ENCODE data around the gene TRPM1.

Gene TRPM1

GRCh38 chr15:31136607-31137328 is 35.2 kb upstream of the TRPM1 start:
- H3K36me3 ChIP-seq (ENCODE audit: control insufficient read depth in 2 of 2, insufficient read depth in 2 of 2, low read length in 2 of 2): no peaks in the 10 kb centered on the region
- H3K27ac ChIP-seq (ENCODE audit: low read depth in 2 of 2, low read length in 2 of 2): no peak overlapping the region
- H3K4me3 ChIP-seq (ENCODE audit: low read length in 2 of 2): no peak overlapping the region
- H3K9me3 ChIP-seq (ENCODE audit: control insufficient read depth in 2 of 2, low read length in 2 of 2): no peaks in the 10 kb centered on the region
- H3K27me3 ChIP-seq (ENCODE audit: control insufficient read depth in 2 of 2, insufficient read depth in 2 of 2, low read length in 2 of 2): no peaks in the 10 kb centered on the region
- H3K9ac ChIP-seq (ENCODE audit: low read depth in 1 of 2, low read length in 2 of 2): no peak overlapping the region
- H3K4me1 ChIP-seq (ENCODE audit: control insufficient read depth in 2 of 2, insufficient read depth in 2 of 2, low read length in 2 of 2): no peaks in the 10 kb centered on the region

- no peaks in the 10 kb centered on the region for H3K36me3 ChIP-seq (ENCODE audit: control insufficient read depth in 2 of 2, insufficient read depth in 2 of 2, low read length in 2 of 2)
- no peak overlapping the region for H3K9ac ChIP-seq (ENCODE audit: low read depth in 1 of 2, low read length in 2 of 2)
- no peaks in the 10 kb centered on the region for H3K4me1 ChIP-seq (ENCODE audit: control insufficient read depth in 2 of 2, insufficient read depth in 2 of 2, low read length in 2 of 2)
- H3K27me3 ChIP-seq (ENCODE audit: control insufficient read depth in 2 of 2, insufficient read depth in 2 of 2, low read length in 2 of 2): no peaks in the 10 kb centered on the region
- no peak overlapping the region for H3K27ac ChIP-seq (ENCODE audit: low read depth in 2 of 2, low read length in 2 of 2)
- no peak overlapping the region for H3K4me3 ChIP-seq (ENCODE audit: low read length in 2 of 2)
- no peaks in the 10 kb centered on the region for H3K9me3 ChIP-seq (ENCODE audit: control insufficient read depth in 2 of 2, low read length in 2 of 2)
These were observed 34.5 kb upstream of the TRPM1 start for GRCh38 chr15:31136016-31136415.

GRCh38 chr15:31135523-31135922 is 34.0 kb upstream of the TRPM1 start:
- no peaks in the 10 kb centered on the region for H3K36me3 ChIP-seq (ENCODE audit: control insufficient read depth in 2 of 2, insufficient read depth in 2 of 2, low read length in 2 of 2)
- H3K27me3 ChIP-seq (ENCODE audit: control insufficient read depth in 2 of 2, insufficient read depth in 2 of 2, low read length in 2 of 2): no peaks in the 10 kb centered on the region
- H3K4me1 ChIP-seq (ENCODE audit: control insufficient read depth in 2 of 2, insufficient read depth in 2 of 2, low read length in 2 of 2): no peaks in the 10 kb centered on the region
- no peak overlapping the region for H3K27ac ChIP-seq (ENCODE audit: low read depth in 2 of 2, low read length in 2 of 2)
- no peak overlapping the region for H3K9ac ChIP-seq (ENCODE audit: low read depth in 1 of 2, low read length in 2 of 2)
- no peak overlapping the region for H3K4me3 ChIP-seq (ENCODE audit: low read length in 2 of 2)
- no peaks in the 10 kb centered on the region for H3K9me3 ChIP-seq (ENCODE audit: control insufficient read depth in 2 of 2, low read length in 2 of 2)

GRCh38 chr15:31133890-31134289 is 32.4 kb upstream of the TRPM1 start:
- Histone ChIP-seq H3K4me1 (ENCODE audit: control insufficient read depth in 2 of 2, insufficient read depth in 2 of 2, low read length in 2 of 2) (peaks cover 0 to 3% of the 10 kb centered on the region in 2 donors), H3K9me3 (ENCODE audit: control insufficient read depth in 2 of 2, low read length in 2 of 2) (no peaks in the 10 kb centered on the region), H3K4me3 (ENCODE audit: low read length in 2 of 2) (no peak overlapping the region), H3K27ac (ENCODE audit: low read depth in 2 of 2, low read length in 2 of 2) (no peak overlapping the region), H3K9ac (ENCODE audit: low read depth in 1 of 2, low read length in 2 of 2) (no peak overlapping the region), H3K36me3 (ENCODE audit: control insufficient read depth in 2 of 2, insufficient read depth in 2 of 2, low read length in 2 of 2) (no peaks in the 10 kb centered on the region), H3K27me3 (ENCODE audit: control insufficient read depth in 2 of 2, insufficient read depth in 2 of 2, low read length in 2 of 2) (no peaks in the 10 kb centered on the region)

GRCh38 chr15:31131853-31132375 is 30.4 kb upstream of the TRPM1 start:
- Histone ChIP-seq H3K9me3 (ENCODE audit: control insufficient read depth in 2 of 2, low read length in 2 of 2) (no peaks in the 10 kb centered on the region), H3K4me1 (ENCODE audit: control insufficient read depth in 2 of 2, insufficient read depth in 2 of 2, low read length in 2 of 2) (peaks cover 0 to 3% of the 10 kb centered on the region in 2 donors), H3K27me3 (ENCODE audit: control insufficient read depth in 2 of 2, insufficient read depth in 2 of 2, low read length in 2 of 2) (no peaks in the 10 kb centered on the region), H3K27ac (ENCODE audit: low read depth in 2 of 2, low read length in 2 of 2) (no peak overlapping the region), H3K36me3 (ENCODE audit: control insufficient read depth in 2 of 2, insufficient read depth in 2 of 2, low read length in 2 of 2) (no peaks in the 10 kb centered on the region), H3K4me3 (ENCODE audit: low read length in 2 of 2) (no peak overlapping the region), H3K9ac (ENCODE audit: low read depth in 1 of 2, low read length in 2 of 2) (no peak overlapping the region)

- Histone ChIP-seq H3K9ac (ENCODE audit: low read depth in 1 of 2, low read length in 2 of 2) (no peak overlapping the region), H3K27ac (ENCODE audit: low read depth in 2 of 2, low read length in 2 of 2) (no peak overlapping the region), H3K36me3 (ENCODE audit: control insufficient read depth in 2 of 2, insufficient read depth in 2 of 2, low read length in 2 of 2) (no peaks in the 10 kb centered on the region)
These were observed 29.2 kb upstream of the TRPM1 start for GRCh38 chr15:31130576-31131237.

GRCh38 chr15:31129769-31130303 is 28.3 kb upstream of the TRPM1 start:
- Histone ChIP-seq H3K9me3 (ENCODE audit: control insufficient read depth in 2 of 2, low read length in 2 of 2) (no peaks in the 10 kb centered on the region), H3K27me3 (ENCODE audit: control insufficient read depth in 2 of 2, insufficient read depth in 2 of 2, low read length in 2 of 2) (no peaks in the 10 kb centered on the region), H3K9ac (ENCODE audit: low read depth in 1 of 2, low read length in 2 of 2) (no peak overlapping the region), H3K36me3 (ENCODE audit: control insufficient read depth in 2 of 2, insufficient read depth in 2 of 2, low read length in 2 of 2) (no peaks in the 10 kb centered on the region), H3K4me3 (ENCODE audit: low read length in 2 of 2) (no peak overlapping the region), H3K27ac (ENCODE audit: low read depth in 2 of 2, low read length in 2 of 2) (no peak overlapping the region), H3K4me1 (ENCODE audit: control insufficient read depth in 2 of 2, insufficient read depth in 2 of 2, low read length in 2 of 2) (peaks cover 0 to 3% of the 10 kb centered on the region in 2 donors)

More at GRCh38 chr15:31130576-31131237, 29.2 kb upstream of the TRPM1 start:
- Histone ChIP-seq H3K4me3 (ENCODE audit: low read length in 2 of 2) (no peak overlapping the region), H3K4me1 (ENCODE audit: control insufficient read depth in 2 of 2, insufficient read depth in 2 of 2, low read length in 2 of 2) (peaks cover 0 to 3% of the 10 kb centered on the region in 2 donors), H3K27me3 (ENCODE audit: control insufficient read depth in 2 of 2, insufficient read depth in 2 of 2, low read length in 2 of 2) (no peaks in the 10 kb centered on the region), H3K9me3 (ENCODE audit: control insufficient read depth in 2 of 2, low read length in 2 of 2) (no peaks in the 10 kb centered on the region)

GRCh38 chr15:31128919-31129768 is 27.6 kb upstream of the TRPM1 start:
- Histone ChIP-seq H3K9ac (ENCODE audit: low read depth in 1 of 2, low read length in 2 of 2) (no peak overlapping the region), H3K4me3 (ENCODE audit: low read length in 2 of 2) (no peak overlapping the region), H3K4me1 (ENCODE audit: control insufficient read depth in 2 of 2, insufficient read depth in 2 of 2, low read length in 2 of 2) (peaks cover 0 to 3% of the 10 kb centered on the region in 2 donors), H3K36me3 (ENCODE audit: control insufficient read depth in 2 of 2, insufficient read depth in 2 of 2, low read length in 2 of 2) (no peaks in the 10 kb centered on the region), H3K27ac (ENCODE audit: low read depth in 2 of 2, low read length in 2 of 2) (no peak overlapping the region), H3K27me3 (ENCODE audit: control insufficient read depth in 2 of 2, insufficient read depth in 2 of 2, low read length in 2 of 2) (no peaks in the 10 kb centered on the region), H3K9me3 (ENCODE audit: control insufficient read depth in 2 of 2, low read length in 2 of 2) (no peaks in the 10 kb centered on the region)

GRCh38 chr15:31128477-31128876 is 27.0 kb upstream of the TRPM1 start:
- Histone ChIP-seq H3K4me1 (ENCODE audit: control insufficient read depth in 2 of 2, insufficient read depth in 2 of 2, low read length in 2 of 2) (peaks cover 0 to 3% of the 10 kb centered on the region in 2 donors), H3K9me3 (ENCODE audit: control insufficient read depth in 2 of 2, low read length in 2 of 2) (no peaks in the 10 kb centered on the region), H3K27me3 (ENCODE audit: control insufficient read depth in 2 of 2, insufficient read depth in 2 of 2, low read length in 2 of 2) (no peaks in the 10 kb centered on the region), H3K9ac (ENCODE audit: low read depth in 1 of 2, low read length in 2 of 2) (no peak overlapping the region), H3K36me3 (ENCODE audit: control insufficient read depth in 2 of 2, insufficient read depth in 2 of 2, low read length in 2 of 2) (no peaks in the 10 kb centered on the region), H3K27ac (ENCODE audit: low read depth in 2 of 2, low read length in 2 of 2) (no peak overlapping the region), H3K4me3 (ENCODE audit: low read length in 2 of 2) (no peak overlapping the region)
